GM20000 (cell line): ENCODE results near the gene SLC35D2.

Source experiments
- DNase-seq: peaks from one replicate; pipeline ENCODE4 v3.0.0; 2012; ENCODE audit warnings: low spot score
- TF ChIP-seq, protein P1 (sequence below): IDR thresholded peaks from 2 replicates; pipeline ENCODE4 v1.5.1; 2012; ENCODE audit warnings: mild to moderate bottlenecking, control low read depth; ENCODE audit errors: extremely low read depth, missing control alignments

Gene SLC35D2

GRCh38 chr9:96395964-96396363 is 12.5 kb upstream of the SLC35D2 start:
- DNase-seq: no peak
- TF ChIP-seq, protein P1, sequence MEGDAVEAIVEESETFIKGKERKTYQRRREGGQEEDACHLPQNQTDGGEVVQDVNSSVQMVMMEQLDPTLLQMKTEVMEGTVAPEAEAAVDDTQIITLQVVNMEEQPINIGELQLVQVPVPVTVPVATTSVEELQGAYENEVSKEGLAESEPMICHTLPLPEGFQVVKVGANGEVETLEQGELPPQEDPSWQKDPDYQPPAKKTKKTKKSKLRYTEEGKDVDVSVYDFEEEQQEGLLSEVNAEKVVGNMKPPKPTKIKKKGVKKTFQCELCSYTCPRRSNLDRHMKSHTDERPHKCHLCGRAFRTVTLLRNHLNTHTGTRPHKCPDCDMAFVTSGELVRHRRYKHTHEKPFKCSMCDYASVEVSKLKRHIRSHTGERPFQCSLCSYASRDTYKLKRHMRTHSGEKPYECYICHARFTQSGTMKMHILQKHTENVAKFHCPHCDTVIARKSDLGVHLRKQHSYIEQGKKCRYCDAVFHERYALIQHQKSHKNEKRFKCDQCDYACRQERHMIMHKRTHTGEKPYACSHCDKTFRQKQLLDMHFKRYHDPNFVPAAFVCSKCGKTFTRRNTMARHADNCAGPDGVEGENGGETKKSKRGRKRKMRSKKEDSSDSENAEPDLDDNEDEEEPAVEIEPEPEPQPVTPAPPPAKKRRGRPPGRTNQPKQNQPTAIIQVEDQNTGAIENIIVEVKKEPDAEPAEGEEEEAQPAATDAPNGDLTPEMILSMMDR: no peak

DNA sequence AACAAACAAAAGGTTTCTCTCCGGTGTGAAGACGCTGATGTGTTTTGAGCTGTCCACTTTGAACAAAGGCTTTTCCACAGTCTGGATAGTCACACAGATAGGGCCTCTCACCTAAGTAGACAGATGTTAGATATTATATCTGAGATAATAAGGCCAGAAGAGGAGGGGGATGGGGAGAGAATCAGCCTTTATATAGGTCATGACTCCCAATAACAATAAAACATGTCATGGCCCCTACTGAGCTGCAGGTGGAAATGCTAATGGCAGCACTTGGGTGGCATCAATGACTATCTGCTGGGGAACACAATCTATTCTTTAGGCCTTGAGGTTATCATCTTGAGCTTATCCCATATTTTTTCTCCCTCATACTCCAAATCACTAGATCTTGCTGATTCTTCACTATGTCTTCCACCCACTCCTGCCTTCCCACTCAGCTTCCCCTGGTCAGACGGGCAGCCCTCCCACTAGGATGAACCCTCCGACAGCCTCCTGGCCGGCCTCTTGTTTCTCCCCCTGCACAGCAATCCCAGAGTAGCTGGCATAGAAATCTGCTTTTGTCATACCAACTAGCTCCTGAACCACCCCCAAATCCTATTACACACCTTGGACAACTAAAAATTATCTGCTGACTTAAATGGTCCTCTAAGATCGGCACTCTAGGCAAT is 11.5 kb upstream of the SLC35D2 start:
- no peak for DNase-seq
- TF ChIP-seq, protein P1: no peak

GRCh38 chr9:96392263-96392662 is 8.8 kb upstream of the SLC35D2 start:
- TF ChIP-seq, protein P1: no peak
- no peak for DNase-seq

DNA sequence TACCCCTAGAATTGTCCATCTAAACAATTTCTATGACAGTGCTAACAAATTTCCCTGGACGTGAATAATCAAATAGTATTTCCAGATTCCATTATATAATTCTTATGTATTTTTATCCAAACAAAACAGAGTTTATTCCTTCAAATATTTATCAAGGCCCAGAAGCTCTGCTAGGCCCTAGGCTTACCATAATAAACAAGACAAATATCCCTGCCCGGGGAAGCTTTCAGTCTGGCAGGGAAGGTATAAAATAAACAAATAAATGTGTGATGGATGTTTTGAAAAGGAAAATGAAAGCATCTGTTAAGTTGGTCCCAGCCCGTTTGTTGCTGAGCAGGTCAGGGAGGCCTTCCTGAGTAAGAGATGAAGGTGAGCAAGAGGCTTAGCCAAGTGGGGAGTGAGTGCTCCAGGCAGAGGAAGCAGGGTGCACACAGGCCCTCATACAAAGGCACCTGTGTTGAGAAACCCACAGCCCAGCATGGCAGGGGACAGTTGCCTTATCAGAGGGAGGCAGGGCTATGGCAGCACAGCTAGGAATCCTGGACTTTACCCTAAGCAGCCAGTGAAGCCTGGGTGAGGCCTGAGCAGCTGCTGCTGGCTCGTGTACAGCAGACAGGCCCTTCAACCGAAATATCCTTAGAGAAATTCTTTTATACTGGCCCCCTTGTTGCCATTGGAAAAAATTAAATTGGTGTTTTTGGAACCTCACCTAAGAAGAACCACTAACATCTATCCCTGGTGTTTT is 7.7 kb upstream of the SLC35D2 start:
- TF ChIP-seq, protein P1: no peak
- DNase-seq: no peak

- no peak for DNase-seq
- TF ChIP-seq, protein P1: no peak
These were observed 4.6 kb upstream of the SLC35D2 start for GRCh38 chr9:96388144-96388543.

DNA sequence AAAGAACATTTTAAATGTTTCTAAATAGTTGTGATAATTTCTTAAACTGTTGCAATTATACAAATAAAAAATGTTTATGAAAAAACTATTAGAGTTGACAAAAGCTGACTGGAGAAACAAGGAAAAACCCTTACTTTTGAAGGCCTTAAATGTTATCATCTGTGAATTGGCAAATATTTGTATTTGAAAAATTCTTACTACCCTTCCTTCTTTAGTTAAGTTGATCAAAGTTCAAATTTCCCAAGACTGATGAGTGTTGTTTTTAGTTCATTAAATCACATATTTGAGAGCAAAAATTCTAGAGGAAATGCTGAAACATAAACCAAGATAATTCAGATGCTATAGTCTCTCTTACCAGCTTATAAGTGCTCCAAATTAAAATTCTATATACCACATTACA is 2.6 kb upstream of the SLC35D2 start:
- TF ChIP-seq, protein P1: no peak
- no peak for DNase-seq

- TF ChIP-seq, protein P1: no peak
- no peak for DNase-seq
These were observed 709 bp downstream of the SLC35D2 start for GRCh38 chr9:96382839-96383164.
